NCI-H187 treated with DMSO at 0.1 percent for 48 hours (cell line): Measurements from ENCODE around the gene ERN2.

Source experiments
- DNase-seq: peaks from one replicate; lab custom pipeline; 2025; lab: John Stamatoyannopoulos, UW

ERN2 gene

DNA sequence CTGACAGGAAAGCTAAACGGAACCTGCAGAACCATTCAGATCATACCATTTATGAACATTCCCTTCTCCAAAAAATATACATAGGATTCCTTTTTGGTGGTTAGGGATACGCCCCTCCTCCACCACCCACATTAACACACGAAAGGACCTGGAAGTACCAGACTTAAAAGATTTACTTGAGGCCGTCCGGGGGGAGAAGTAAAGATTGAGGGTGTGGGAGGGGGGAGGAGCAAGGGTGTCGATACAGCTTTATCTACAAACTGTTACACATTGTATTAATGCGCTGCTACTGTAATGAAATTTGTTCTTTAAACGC, 72.4 kb downstream of the ERN2 start:
- no peak for DNase-seq
